ENCODE measurements around the gene LGI2. TPM values are rescaled to one million over a fixed set of nuclear protein-coding genes. Genes with fewer than 3 reads are reported as not detected.

Gene LGI2
- total and polyA plus RNA-seq, 7 donors: 0.08 to 1.0 (median 0.32) TPM

- ATAC-seq (no peak), DNase-seq (no peak)
- Histone ChIP-seq H3K4me1 (no peaks in the 10 kb centered on the region), H3K9me3 (peaks cover 8% of the 10 kb centered on the region), H3K4me3 (no peak overlapping the region), H3K27ac (no peak overlapping the region), H3K27me3 (ENCODE audit: insufficient read depth in 3 of 3, low read length in 2 of 3) (no peaks in the 10 kb centered on the region), H3K36me3 (ENCODE audit: insufficient read depth in 1 of 2, low read depth in 1 of 2) (no peaks in the 10 kb centered on the region)
- intact Hi-C loops (cut with DNase I): no loop called here
- no peak for TF ChIP-seq CTCF (IDR thresholded peaks at IDR 0.05)
- 73 to 79% (median 76%) methylated on average over 4 of the region's 4 CpGs for WGBS, 3 donors
Observed at GRCh38 chr4:24989327-24989726, 41.4 kb downstream of the LGI2 start.

- no peak overlapping the region for H3K27ac ChIP-seq
- 63 to 80% (median 78%) methylated on average over 1 of the region's 1 CpG for WGBS, 3 donors
- no peaks in the 10 kb centered on the region for H3K4me1 ChIP-seq
- H3K9me3 ChIP-seq: peaks cover 8% of the 10 kb centered on the region
- DNase-seq (no peak), ATAC-seq (no peak)
- TF ChIP-seq CTCF (IDR thresholded peaks at IDR 0.05): peak; percentile 21
- no peak overlapping the region for H3K4me3 ChIP-seq
- no peaks in the 10 kb centered on the region for H3K27me3 ChIP-seq (ENCODE audit: insufficient read depth in 3 of 3, low read length in 2 of 3)
- no peaks in the 10 kb centered on the region for H3K36me3 ChIP-seq (ENCODE audit: insufficient read depth in 1 of 2, low read depth in 1 of 2)
- intact Hi-C loops (cut with DNase I): no loop called here
Observed at GRCh38 chr4:24988776-24989175, 42.0 kb downstream of the LGI2 start.

- DNase-seq (no peak), ATAC-seq (no peak)
- intact Hi-C loops (cut with DNase I): no loop called here
- H3K27ac ChIP-seq: no peak overlapping the region
- TF ChIP-seq CTCF (IDR thresholded peaks at IDR 0.05): no peak
- H3K4me3 ChIP-seq: no peak overlapping the region
- no peaks in the 10 kb centered on the region for H3K9me3 ChIP-seq
- H3K4me1 ChIP-seq: peaks cover 6% of the 10 kb centered on the region
- 63 to 66% (median 64%) methylated on average over 6 of the region's 6 CpGs for WGBS, 3 donors
- no peaks in the 10 kb centered on the region for H3K27me3 ChIP-seq (ENCODE audit: insufficient read depth in 3 of 3, low read length in 2 of 3)
- no peaks in the 10 kb centered on the region for H3K36me3 ChIP-seq (ENCODE audit: insufficient read depth in 1 of 2, low read depth in 1 of 2)
Observed at GRCh38 chr4:24984602-24985532, 45.9 kb downstream of the LGI2 start.

GRCh38 chr4:24980740-24981139, 50.0 kb downstream of the LGI2 start:
- 73 to 87% (median 77%) methylated on average over 5 of the region's 5 CpGs for WGBS, 3 donors

More at GRCh38 chr4:24980740-24981139, 50.0 kb downstream of the LGI2 start:
- Histone ChIP-seq H3K9me3 (no peaks in the 10 kb centered on the region), H3K4me3 (no peak overlapping the region), H3K4me1 (peaks cover 9% of the 10 kb centered on the region), H3K27ac (peak overlapping the region; percentile 78), H3K36me3 (ENCODE audit: insufficient read depth in 1 of 2, low read depth in 1 of 2) (no peaks in the 10 kb centered on the region), H3K27me3 (ENCODE audit: insufficient read depth in 3 of 3, low read length in 2 of 3) (no peaks in the 10 kb centered on the region)
- no peak for TF ChIP-seq CTCF (IDR thresholded peaks at IDR 0.05)
- intact Hi-C loops (cut with DNase I): loop anchor here in 1 of 2 donors (2.0 kb wide), 1 partner anchor 164 kb away; no protein-coding TSS in a partner anchor
- no peak for ATAC-seq
- no peak for DNase-seq
